ENCODE data around the gene SNX17. TPM values are rescaled to one million over a fixed set of nuclear protein-coding genes. Genes with fewer than 3 reads are reported as not detected.
A peak's percentile ranks its signal among the peaks of the same experiment; 100 is the strongest.

The SNX17 gene
- total and polyA plus RNA-seq, 2 of the 13 experiments (the other 11 are each of a cell fraction or from before 2014, with no cell fraction given), result 75.0 to 109 TPM

GRCh38 chr2:27322301-27322765 lies 48.1 kb upstream of the SNX17 start (continued):
- TF ChIP-seq, protein P1, sequence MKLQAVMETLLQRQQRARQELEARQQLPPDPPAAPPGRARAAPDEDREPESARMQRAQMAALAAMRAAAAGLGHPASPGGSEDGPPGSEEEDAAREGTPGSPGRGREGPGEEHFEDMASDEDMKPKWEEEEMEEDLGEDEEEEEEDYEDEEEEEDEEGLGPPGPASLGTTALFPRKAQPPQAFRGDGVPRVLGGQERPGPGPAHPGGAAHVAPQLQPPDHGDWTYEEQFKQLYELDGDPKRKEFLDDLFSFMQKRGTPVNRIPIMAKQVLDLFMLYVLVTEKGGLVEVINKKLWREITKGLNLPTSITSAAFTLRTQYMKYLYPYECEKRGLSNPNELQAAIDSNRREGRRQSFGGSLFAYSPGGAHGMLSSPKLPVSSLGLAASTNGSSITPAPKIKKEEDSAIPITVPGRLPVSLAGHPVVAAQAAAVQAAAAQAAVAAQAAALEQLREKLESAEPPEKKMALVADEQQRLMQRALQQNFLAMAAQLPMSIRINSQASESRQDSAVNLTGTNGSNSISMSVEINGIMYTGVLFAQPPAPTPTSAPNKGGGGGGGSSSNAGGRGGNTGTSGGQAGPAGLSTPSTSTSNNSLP (IDR thresholded peaks at IDR 0.05; ENCODE audit: low read depth, low read length), result no peak
- TF ChIP-seq ZNF138 (CRISPR knock-in tag; IDR thresholded peaks at IDR 0.05; ENCODE audit: low read depth) (no peak), TEAD3 (CRISPR knock-in tag; optimal IDR thresholded peaks at IDR 0.05; ENCODE audit: borderline replicate concordance) (peak; percentile 13), MLX (CRISPR knock-in tag; IDR thresholded peaks at IDR 0.05) (no peak), EZH2 (conservative IDR thresholded peaks at IDR 0.05; ENCODE audit: low read depth, low read length) (no peak), SKIL (CRISPR knock-in tag; IDR thresholded peaks at IDR 0.05; ENCODE audit: borderline replicate concordance) (no peak), ZNF607 (CRISPR knock-in tag; IDR thresholded peaks at IDR 0.05; ENCODE audit: borderline replicate concordance) (no peak), ZNF564 (CRISPR knock-in tag; IDR thresholded peaks at IDR 0.05) (no peak), ZSCAN30 (CRISPR knock-in tag; IDR thresholded peaks at IDR 0.05) (no peak), TARDBP (CRISPR knock-in tag; IDR thresholded peaks at IDR 0.05) (0 out of 2 replicates have a peak, but pooled peaks have one; percentile 12), PAWR (CRISPR knock-in tag; IDR thresholded peaks at IDR 0.05; ENCODE audit: borderline replicate concordance) (0 out of 2 replicates have a peak, but pooled peaks have one; percentile 26), MIER3 (CRISPR knock-in tag; IDR thresholded peaks at IDR 0.05; ENCODE audit: borderline replicate concordance) (no peak), ZBTB46 (CRISPR knock-in tag; IDR thresholded peaks at IDR 0.05; ENCODE audit: borderline replicate concordance) (no peak), CREM (IDR thresholded peaks at IDR 0.05) (no peak), CREM (CRISPR knock-in tag; IDR thresholded peaks at IDR 0.05) (no peak), YEATS4 (CRISPR knock-in tag; IDR thresholded peaks at IDR 0.05; ENCODE audit: borderline replicate concordance) (no peak), ZNF605 (CRISPR knock-in tag; IDR thresholded peaks at IDR 0.05) (no peak), ZSCAN5A (CRISPR knock-in tag; IDR thresholded peaks at IDR 0.05; ENCODE audit: borderline replicate concordance) (peak; percentile 32; the same call in 1 of the 2 replicates), ESRRA (CRISPR knock-in tag; IDR thresholded peaks at IDR 0.05; ENCODE audit: low read depth) (0 out of 2 replicates have a peak, but pooled peaks have one; percentile 2), PHF5A (CRISPR knock-in tag; IDR thresholded peaks at IDR 0.05; ENCODE audit: low read depth, unreplicated experiment) (no peak)
- TF ChIP-seq, protein P2, sequence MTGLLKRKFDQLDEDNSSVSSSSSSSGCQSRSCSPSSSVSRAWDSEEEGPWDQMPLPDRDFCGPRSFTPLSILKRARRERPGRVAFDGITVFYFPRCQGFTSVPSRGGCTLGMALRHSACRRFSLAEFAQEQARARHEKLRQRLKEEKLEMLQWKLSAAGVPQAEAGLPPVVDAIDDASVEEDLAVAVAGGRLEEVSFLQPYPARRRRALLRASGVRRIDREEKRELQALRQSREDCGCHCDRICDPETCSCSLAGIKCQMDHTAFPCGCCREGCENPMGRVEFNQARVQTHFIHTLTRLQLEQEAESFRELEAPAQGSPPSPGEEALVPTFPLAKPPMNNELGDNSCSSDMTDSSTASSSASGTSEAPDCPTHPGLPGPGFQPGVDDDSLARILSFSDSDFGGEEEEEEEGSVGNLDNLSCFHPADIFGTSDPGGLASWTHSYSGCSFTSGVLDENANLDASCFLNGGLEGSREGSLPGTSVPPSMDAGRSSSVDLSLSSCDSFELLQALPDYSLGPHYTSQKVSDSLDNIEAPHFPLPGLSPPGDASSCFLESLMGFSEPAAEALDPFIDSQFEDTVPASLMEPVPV (CRISPR knock-in tag; IDR thresholded peaks at IDR 0.05), result peak; percentile 69; the same call in 1 of the 2 replicates

All from HepG2 (cell line).